ENCODE data around the gene FAM78B.

The FAM78B gene

DNA sequence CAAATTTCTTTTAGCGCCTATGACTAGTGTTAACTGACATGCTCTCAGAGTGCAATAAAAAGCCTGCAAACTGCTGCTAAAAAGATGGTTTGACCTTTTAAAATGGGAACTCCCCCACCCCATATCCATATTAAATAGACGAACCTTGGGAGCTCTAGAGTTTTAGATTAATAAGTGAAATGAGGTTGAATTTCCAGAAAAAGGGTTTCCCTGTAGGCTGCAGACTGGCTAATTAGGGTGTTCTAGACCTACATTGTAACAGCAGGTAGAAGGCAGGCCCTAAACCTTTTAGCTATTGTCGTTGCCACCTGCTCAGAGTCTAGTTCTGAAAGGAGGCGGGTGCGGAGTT is 2.2 kb downstream of the FAM78B start:
- DNase-seq = no peak

DNA sequence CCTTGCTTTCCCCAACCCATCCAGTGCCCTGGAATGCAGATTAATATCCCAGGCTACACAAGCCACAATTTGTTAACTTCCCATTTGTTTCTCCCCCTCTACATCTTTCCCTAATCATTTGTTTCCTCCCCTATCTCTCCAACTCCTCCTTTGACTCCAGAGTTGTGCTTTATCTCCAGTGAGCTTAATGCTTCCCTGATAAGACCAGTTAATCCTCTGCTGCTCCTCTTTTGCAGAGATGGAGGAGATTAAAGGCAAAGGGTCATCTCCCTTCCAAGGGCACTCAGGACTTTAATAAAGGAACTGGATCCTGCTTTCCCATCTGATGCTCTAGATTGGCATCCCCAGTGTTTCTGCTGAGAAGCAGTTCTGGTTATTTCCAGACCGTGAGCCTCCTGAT is 7.1 kb downstream of the FAM78B start:
- no peak for DNase-seq

DNA sequence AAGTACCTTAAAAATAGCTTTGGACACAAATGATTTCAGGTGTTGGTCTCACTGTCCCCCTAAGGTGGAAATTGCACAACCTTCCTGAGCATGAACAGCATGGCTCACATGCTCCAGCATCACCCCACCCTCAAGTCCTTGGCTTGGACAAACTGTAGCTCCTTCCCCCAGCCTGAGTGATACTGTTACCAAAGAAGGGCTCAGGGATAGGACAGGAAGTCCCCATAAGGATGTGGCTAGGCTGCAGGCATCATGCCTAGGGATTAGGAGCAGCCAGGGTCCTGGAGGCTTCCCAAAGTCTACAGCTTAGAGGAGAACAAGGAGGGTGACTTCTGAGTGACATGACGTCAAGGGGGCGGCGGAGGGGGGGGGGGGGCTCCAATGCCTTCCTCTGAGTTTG is 10.1 kb downstream of the FAM78B start:
- no peak for DNase-seq

DNA sequence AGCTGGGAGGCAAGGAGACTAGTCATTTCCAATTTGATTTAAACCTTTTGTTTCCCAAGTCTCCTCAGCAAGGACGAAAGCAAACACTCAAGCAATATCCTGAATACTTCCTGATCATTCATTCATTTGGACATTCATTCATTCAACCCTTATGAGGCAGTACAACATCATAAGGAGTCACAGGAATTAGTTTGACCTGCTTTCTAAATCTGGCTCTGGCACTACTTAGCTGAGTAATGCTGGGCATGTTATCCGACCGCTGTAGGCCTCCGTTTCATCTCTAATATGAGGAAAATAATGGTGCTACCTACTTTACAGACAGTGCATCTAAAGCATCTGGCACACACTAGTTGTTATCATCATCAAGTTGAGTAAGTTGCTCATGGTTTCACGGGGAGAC is 11.7 kb downstream of the FAM78B start:
- no peak for DNase-seq

DNA sequence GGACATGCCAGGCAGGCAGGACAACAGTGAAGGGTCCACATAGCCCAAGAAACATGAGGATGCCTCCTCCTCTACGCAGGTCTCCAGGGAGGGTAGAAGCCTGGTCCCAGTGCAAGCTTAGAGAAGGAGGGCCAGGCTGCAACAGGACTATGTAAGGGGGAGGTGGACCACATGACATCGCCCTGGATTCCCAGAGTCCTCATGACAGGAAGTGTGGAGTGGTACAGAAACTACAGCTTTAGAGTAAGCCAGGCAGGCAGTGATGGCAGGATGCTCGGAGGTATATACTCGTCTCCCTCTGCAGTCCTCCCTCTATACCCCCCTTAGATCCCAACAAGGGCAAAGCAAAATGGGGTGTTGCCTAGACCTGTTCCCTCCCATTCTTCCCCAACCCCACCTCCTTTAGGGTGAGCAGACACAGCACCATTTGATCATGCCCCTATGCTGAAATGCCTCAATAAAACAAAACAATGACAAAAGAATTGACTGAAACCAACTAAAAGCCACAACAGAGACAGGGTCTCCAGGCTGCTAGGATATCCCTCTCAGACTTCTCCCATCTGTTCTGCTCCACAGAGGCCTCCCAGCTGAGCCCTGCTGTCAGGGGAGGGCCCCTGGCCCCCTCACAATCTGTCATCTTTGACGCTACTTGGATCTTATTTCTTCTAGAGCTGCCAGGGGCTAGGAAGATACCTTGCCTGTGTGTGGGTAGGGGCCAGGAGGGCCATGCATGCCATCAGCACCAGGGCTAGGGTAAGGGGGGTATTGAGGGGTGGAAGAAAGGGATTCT is 13.1 kb downstream of the FAM78B start:
- no peak for DNase-seq

DNA sequence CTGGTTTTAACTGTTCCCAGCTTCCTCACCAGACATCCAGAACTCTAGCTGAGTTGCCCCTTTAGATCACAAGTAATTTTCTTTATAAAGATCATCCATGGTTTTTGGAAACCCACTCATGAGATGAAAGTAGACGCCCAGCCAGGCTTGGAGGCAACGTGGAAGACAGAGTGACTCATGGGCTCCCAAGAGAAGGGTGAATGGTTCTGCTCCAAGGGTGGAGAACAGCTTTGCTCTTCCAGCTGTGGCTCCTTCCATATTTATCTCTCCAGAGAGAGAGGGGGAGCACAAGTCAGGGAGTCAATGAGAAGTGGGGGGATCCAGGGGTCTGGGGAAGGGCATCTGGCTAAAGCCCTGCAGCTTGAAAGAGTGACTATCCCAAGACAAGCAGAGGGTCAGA is 13.8 kb downstream of the FAM78B start:
- no peak for DNase-seq

DNA sequence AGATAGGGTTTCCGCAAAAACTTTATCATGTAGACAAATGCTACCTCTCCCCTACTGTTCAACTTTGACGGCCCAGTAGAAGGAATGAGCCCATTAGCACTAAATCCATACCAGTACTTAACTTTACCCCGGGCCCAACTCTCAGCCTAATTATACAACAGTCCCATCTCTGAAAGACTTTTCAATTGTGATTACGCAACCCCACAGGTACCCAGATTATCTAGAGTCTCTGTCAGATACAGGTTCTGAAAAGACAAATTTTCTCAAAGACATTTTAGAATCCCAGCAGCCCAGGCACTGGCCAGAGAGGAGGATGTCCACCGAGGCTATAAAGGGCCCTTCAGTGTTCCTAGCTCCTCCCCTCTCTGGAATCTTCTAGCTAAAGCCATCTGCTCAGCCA is 15.0 kb downstream of the FAM78B start:
- no peak for DNase-seq

DNA sequence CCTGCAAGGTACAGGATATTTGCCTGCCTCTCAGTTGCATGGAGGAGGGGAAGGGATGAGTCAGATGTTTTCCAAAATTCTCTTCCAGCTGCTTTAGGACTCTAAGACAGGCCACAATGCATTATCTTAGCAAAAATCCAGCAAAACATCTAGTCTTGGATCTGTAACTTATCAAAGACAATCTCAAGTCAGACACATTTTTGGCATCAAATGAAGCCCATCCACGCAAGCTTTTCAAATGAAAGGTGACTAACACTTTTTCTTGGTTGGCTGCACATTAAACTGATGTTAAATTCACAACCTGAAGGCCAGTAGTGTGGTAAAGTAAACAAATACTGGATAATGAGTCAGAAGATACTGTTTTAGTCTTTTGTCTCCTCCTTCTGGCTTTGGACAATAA is 21.3 kb downstream of the FAM78B start:
- no peak for DNase-seq

DNA sequence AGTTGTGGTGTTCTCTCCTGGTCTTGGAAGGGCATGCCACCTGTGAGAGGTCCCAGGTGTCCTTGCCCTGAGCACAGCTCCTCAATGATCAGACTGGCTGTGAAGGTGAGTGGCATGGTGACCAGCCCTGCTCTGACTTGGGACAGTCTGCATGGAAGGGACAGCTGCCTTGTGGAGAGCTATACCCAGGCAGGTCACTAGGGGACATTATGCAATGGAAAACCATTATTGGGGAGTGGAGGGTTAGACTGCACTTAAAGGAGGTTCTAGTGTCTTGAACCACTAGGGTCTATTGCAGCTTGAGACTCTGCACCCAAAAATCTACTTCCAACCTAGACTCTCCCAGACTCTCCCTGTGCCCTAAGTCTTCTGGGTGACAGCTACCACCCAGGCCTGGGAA is 24.8 kb downstream of the FAM78B start:
- DNase-seq = no peak

DNA sequence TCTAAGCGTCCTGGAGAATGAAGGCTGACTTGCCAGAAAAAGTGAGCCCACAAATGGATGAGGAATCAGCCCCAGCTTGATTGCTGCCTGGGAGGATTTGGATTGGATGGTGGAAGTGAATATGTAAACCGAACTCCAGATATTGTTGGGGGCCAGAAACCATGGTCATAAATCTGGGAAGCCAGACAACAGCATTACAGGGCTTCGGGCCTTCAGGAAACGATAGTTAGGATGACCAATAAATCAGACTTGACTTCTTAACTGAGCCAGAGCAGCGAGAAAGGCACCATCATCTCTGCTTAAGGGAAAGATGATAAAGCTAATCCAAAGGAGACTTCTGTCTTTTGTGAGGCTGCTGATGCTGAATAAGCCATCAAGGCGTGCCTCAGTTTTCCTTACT is 26.6 kb downstream of the FAM78B start:
- DNase-seq = no peak

DNA sequence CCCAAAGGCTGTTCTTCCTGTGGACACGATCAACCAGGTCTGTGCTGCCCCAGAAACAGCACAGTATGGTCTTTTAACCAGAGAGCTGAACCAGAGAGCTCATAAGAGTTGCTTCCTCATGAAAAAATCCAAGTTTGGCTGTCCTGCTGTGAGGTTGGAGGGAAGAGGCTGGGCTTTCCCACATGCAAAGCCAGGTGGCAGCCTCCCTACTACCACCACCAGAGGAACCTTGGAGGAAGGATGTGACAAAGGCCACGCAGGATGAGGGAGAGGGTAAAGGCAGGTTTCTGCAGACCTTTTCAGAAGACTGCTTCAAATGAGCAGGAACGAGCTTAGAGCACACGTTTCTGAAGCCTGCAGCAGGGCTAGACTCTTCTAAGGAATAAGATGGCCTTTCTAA is 27.1 kb downstream of the FAM78B start:
- DNase-seq = no peak

DNA sequence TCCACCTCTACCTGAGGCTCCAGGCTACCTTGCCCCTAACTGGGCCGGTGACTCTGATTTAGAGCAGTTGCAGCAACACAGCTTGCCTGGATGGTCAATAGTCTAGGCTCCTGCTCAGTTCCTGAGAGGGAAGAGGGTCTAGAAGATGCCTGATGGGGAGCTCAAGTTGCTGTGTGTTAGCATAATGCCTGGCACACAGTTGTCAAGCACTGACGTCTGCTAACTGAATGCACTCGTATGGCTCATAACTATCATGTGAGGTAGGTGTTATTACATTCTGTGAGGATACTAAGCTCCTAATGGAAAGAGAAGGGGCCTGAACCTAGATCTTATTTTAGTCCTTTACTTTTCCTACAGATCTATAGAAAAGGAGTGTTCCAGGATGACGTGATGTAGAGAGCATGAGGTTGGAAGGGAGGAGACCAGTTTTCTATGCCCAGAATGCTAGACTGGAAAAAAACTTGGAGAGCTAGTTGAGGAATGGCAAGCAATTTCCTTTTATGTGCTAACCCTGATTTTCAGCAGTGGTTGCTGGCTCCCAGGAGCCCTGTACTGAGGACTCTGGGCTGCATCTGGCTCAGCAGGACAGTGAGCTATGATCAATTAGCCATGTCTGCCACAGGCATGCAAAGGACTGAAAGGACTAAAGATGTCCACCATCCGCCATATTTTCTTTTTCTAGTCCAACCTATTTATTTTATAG is 30.0 kb downstream of the FAM78B start:
- no peak for DNase-seq

DNA sequence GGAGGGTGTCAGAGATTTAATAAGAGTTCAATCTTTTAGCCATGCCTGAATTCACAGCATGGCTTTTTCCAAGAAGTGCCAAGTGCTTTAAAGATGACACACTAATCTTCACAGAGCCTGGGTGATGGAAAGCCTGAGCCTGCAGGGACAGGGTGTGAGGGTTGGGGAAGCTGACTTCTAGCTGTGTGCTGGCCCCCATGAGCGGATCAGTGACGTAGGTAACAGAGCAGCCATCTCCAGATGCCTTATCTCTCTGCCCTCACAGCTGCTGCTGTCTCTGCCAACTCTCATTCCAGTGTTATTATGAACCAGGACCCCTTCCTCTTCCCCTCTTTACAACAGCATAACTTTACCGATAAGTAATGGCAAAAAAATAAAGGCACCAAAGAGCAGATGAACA is 30.6 kb downstream of the FAM78B start:
- no peak for DNase-seq

DNA sequence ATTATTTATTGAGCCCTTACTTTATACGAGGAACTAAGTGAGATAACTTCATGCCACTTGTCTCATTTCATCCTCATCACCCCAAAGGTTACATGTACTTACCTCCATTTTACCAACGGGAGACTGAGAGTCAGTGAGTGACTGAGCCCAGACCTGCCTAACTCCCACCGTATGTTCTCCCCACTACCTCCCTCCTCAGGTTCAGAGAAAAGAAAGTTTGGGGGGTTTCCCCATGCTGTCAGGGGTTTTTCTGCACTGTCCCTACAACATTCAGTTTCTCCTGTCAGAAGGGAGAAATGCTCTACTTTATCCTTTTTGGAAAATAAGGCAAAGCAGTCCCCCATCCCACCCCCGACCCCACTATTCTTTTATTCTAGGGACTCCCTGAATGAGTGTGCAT is 32.9 kb downstream of the FAM78B start:
- no peak for DNase-seq

DNA sequence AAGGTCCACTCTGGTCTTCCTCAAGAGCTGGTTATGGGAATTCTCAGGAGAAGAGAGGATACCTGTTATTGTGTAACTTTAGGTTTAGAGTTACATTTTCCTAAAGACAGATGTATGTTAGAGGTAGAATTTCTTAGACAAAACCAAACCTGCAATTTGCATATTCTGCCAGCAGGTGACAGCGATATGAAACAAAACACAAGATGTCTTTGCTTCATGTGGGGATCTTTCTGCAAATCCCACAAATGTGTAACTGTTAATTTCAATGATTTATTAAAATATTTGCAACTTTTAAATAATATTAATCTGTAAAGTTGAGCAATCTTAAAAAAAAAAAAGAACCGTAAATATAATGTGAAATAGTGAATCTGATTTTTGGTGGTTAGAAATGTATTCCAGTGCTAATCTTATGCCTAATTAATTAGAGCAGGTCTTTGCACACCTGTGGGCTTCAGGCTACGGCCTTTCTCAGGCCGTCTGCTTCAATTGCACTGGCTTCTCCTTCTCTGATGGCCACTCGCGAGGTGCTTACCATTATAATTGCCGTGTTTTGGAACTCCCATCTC is 33.4 kb downstream of the FAM78B start:
- DNase-seq = no peak

DNA sequence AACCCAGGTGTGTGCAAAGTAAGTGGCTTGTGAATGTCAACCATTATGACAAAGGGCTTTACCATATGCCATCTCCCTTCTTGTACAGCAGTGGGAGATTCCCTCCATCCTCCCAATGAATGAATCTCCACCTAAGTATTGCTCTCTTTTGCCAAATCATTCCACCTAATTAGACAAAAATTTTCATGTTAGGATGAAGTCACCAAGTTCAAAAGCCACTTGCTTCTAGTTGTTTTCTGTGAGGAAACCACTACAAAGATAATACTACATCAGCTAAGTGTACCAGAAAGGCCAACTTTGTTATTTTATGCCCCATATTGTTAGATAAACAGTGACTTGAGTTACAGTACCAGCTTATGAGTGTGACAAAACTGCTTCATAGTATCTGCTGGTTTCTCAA is 34.3 kb downstream of the FAM78B start:
- no peak for DNase-seq

DNA sequence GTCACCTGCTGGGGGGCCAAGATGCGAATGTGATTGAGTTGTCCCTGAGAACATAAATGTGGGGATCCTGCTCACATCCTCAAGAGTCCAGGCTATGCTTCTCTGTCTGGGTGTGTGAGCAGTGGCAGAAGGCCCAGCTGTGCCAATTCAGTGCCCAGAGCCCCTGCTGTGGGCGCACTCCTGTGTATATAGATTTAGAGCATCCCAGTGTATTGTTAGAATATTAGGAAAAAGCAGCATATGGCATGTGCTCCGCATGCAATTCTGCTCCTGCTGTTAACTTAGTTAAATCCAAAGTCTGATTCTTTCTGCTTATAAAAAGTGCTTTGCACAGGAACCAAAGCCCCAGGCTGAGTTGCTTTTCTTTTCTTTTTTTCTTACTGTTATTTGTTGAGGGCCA is 37.8 kb downstream of the FAM78B start:
- no peak for DNase-seq

DNA sequence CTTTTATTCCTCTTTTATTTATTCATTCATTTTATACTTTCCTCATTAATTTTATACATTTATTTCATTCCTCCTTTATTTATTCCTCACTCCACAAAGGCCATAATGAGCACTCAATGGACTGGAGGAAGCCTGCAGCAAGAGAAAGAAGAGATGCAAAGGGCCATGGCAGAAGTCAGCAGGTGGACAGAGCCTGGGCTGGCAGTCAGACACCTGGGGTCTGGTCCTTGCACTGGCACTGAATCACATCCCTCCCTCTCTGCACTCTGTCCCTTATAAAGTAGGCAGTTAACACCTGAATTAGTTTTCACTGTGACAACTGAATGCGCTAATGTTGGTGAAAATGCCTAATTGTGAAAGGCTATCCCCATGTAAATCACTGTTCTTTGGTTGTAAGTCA is 38.6 kb downstream of the FAM78B start:
- no peak for DNase-seq

DNA sequence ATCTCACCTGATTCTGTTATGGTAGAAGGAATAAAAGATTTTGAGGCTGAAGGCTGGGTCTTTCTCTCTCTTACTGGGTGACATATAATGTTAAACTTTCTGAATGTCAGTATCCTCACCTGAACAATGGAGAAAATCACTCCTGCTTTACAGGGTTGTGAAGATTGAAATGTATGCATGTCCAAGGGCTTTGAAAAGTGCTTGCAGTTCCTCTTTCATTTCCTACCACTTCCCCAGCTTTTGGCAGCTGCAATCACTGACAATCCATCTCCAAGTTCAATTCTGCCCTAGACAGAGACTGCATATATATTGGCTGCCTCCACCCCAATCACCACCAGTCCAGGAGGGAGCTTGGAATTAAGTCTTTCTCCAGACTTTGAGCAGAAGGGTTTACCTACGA is 39.8 kb downstream of the FAM78B start:
- no peak for DNase-seq

DNA sequence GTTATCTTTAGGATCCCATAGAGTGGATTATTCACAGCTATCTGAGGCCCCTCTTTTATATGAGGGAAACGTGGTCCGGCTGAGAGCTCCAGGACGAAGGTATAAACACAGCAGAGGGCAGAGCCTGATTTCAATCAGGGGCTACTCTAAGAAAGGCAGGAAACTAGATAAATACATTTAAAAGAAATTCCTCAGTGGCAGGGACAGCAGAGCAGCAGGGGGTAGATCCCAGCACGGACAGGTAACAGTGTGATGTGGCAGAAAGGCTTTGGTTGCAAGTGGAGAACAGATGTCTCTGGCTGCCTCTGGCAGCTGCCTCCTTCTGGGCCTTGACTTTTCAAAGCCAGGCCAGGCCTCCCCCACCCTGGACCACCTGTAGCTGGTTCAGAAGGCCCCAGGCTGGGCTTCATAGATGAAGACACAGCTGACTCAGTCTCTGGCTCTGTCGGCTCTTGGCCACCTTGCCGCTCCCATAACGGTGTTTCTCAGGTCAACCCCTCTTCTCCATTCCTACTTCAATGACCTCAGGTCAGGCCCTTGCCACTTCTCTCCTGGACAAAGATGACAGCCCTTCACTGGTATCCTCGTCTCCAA is 43.8 kb downstream of the FAM78B start:
- DNase-seq = no peak

DNA sequence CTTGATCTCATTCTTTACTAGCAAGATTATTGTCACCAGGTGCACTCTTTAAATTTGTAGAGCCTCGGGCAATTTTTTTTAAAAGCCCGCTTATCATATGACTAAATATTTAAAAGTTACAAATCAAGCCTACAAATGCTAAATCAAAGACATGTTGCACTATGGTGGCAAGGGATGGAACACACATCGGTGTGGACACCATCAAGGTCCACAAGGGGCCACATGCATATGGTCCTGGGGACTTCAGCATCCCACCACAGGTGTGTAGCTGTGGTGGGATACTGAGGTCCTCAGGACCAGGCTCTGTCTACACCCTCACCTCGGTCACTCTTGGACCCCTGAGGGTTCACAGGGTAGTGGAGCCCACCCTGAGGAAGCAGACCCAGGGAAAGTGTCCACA is 45.8 kb downstream of the FAM78B start:
- DNase-seq = no peak

DNA sequence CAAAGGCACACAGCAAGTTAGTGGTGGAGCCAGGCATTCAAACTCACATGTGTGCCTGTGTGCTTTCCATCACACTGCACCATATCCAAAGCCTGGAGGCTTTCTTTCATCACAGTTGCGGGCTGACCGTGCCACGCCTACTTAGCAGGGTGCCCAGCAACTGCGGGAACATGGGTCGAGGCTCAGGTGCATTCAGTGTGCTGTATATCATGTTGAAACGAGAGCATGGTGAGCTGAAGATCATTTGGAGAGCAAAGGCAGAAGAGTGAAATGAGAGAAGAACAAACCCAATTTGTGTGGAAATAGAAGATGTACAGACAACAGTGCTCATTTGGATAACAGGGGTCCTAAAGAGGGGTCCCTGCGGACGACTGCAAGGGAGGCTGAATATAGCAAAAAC is 46.5 kb downstream of the FAM78B start:
- no peak for DNase-seq

DNA sequence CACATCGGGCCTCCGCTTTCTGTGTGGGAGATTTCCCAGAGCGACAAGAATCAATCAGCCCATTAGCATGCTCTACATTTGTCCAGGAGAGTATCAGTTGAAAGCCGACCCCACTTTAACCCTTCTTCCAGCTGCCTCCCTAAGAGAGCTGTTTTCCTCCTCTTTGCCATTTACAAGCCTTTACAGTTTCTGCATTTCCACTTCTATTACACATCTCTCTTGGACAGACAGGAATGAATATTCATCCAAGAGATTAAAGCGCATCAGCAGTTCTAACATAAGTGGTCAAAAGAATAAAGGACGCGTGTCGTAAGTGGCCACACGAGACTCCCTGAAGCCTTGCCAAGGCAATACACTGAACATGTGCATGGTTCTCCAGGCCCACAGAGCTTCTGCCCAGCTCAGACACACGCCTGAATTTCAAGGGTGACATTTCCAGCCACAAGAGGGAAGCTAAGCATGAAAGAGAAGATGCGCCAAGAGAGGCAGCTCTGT is 47.3 kb downstream of the FAM78B start:
- DNase-seq = no peak

DNA sequence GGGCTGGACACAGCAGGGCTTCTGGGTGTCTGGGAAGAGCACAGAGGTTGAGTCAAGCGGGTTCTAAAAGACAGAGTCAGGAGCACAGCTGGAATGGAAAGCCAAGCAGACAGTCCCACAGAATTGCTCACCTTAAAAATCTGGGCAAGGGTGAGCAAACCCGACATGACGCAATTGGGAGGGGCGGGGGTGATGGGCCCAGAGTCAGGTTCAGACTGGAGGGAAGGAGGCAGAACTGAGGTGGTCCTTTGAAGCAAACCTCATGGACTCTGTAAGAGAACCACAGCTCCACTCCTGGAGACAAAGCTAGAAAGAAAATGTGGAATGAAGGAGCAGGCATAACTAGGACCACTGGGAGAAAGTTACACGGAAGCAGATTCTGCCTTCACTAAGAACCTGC is 49.0 kb downstream of the FAM78B start:
- no peak for DNase-seq
